ENCODE measurements around the gene TMEM39A.
A peak's percentile ranks its signal among the peaks of the same experiment; 100 is the strongest.

The TMEM39A gene, protein sequence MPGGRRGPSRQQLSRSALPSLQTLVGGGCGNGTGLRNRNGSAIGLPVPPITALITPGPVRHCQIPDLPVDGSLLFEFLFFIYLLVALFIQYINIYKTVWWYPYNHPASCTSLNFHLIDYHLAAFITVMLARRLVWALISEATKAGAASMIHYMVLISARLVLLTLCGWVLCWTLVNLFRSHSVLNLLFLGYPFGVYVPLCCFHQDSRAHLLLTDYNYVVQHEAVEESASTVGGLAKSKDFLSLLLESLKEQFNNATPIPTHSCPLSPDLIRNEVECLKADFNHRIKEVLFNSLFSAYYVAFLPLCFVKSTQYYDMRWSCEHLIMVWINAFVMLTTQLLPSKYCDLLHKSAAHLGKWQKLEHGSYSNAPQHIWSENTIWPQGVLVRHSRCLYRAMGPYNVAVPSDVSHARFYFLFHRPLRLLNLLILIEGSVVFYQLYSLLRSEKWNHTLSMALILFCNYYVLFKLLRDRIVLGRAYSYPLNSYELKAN

DNA sequence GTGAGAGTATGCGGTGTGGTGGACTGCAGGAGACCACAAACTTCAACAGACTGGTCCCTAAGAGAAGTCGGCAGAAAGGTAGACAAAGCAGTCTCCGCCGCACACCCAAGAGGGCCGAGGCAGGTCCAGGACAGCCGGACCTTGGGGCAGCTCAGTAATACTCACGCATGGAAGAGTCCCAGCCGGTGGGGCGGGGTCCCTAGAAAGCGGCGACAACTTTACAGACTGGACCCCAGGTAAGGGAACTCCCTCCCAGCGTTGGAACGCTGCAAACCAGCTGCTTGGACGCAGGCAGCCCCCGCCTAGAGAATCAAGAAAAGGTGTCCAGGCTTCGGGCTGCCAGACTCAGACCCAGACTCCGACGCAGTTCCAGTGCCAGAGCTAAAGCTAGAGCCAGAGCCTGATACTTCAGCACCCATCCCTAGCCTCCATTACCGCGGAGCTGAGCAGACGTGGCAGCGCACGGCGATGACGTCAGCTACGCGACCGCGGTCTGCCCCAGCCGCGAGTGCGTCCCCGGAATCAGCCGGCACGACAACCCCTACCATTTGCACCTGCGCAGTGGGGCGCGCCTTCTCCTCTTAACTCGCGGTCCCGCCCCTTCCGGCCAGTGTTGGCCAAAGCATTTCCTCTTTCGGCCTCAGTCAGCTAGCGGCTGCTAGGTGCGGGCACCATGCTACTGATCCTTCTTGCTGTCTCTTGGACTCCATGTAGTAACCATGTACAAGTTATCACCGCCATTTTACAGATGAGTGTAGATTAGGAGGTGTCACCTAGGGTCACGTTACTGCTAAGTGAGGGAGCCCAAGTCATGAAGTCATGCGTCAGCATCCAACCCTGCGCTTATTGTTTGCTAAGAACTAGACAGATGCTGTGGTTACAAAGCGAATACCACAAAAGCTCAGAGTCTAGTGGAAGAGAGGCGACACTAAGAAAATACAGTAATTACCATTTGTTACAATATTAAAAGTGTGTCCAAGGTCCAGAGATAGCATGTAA is at the start of gene TMEM39A:
TMEM39A (minus strand) TSS at position 445 of the 999 bp plus-strand sequence. CDS start 1,541 bp downstream, outside the sequence.
- peak; percentile 98 for DNase-seq (ENCODE audit: low read depth)

DNA sequence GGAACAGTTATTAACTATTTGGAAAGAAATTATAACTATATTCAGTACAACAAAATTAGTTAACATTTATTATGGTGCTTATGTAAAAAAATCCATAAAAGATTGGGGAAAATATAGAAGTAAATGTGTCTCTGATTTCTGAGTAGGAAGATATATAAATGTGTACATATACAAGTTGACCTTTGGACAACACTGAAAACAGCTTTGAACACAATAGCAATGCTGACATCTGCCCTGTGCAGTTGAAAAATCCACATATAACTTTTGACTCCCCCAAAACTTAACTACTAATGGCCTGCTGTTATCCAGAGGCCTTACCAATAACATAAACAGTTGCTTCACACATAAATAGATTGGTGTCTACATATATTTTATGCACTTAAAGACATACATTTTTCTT is 47.3 kb upstream of the TMEM39A start:
- DNase-seq (ENCODE audit: low read depth), result no peak

DNA sequence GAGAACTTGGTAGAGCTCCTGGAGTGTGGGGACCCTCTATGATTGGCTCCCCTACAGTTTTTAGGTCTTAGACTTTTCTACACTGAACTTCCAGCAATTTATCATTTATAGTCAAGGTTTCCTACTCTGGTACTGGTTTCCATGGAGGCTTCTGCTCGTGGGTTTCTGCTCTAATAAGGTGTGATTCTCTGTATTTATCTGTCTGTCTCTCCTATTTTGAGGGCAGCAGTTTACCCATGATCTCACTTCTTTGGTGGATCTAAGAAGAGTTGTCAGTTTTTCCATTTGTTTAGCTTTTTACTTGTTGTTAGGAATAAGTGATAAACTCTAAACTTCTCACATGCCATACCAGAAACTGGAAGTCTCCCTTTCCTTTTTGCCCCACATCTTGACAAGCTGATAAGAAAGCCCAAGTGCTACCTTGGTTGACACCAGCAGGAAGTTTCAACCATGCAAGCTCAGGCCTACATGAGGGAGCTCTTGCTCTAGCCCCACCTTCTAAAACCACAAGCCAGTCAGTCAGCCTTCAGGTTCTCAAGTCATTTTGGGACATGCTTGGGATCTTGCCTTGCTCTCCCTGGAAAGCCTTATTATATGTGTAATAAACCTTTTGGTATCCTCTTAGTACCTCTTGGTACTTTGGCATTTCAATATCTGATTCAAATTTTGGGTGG is 44.9 kb upstream of the TMEM39A start:
- no peak for DNase-seq (ENCODE audit: low read depth)

DNA sequence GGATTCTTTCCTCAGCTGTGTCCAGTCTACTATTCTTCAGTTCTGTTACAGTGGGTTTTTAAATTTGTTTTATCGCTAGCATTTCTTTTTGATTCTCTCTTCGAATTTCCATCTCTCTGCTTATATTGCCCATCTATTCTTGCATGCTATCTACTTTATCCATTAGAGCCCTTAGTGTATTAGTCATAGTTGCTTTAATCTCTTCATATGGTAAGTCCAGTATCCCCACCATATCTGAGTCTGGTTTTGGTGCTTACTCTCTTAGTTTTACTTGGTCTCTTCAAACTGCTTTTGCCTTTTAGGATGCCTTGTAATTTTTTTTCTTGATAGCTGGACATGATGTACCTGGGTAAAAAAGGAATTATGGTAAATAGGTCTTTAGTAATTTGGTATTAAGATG is 44.0 kb upstream of the TMEM39A start:
- no peak for DNase-seq (ENCODE audit: low read depth)

DNA sequence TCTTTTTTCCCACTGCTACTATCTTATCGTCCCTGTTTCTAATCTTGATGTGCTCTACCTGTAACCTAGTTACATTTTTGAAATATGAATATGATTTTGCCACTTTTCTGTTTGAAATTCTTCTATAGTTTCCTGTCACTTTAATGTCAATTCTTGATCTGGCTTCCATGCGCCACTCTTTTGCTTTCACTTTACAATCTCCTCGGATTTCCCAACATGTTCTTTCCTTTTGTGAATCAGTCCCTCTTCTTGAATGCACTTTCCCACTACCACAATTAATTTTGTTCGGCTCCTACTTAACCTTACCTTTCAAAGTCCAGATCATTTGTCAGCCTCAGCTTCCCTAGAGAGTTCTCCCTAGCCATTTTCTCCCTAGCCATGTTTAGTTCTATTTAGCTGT is 43.2 kb upstream of the TMEM39A start:
- peak; percentile 20 for DNase-seq (ENCODE audit: low read depth)

DNA sequence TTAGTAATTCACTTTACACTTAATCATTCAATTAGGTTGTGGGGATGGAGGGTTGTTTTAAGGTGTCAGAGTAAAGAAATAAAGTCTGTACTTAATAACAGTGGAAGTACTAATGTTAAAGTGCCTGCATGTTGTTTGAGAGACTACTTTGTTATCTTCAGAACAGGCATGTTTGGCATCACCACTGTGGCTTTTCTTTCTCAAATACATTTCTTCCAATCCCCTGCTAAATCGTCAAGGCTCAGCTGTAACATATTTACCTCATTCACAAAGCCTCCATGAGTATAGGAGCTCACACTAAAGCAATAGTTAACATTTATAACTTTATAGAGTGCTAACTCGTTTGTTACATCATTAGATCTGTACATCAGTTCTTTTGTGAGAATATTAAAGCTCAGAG is 37.5 kb upstream of the TMEM39A start:
- DNase-seq (ENCODE audit: low read depth), result no peak

DNA sequence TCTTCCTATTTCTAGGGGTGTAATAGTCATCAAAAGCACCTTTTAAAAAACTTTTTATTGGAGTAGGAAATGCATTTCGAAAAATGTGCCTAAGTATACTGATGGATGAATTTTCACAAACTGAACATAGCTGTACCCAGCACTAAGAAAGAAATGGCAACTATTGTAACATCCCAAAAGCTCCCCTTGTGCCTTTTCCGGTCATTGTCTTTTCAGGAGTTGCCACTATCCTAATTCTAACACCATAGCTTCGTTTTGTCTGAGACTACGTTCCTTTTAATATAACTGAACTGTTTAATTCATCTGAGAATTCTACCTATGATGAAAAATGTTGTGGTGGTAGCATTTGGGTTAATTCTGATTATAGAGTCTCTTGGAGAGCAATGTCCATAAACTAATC is 36.9 kb upstream of the TMEM39A start:
- no peak for DNase-seq (ENCODE audit: low read depth)

DNA sequence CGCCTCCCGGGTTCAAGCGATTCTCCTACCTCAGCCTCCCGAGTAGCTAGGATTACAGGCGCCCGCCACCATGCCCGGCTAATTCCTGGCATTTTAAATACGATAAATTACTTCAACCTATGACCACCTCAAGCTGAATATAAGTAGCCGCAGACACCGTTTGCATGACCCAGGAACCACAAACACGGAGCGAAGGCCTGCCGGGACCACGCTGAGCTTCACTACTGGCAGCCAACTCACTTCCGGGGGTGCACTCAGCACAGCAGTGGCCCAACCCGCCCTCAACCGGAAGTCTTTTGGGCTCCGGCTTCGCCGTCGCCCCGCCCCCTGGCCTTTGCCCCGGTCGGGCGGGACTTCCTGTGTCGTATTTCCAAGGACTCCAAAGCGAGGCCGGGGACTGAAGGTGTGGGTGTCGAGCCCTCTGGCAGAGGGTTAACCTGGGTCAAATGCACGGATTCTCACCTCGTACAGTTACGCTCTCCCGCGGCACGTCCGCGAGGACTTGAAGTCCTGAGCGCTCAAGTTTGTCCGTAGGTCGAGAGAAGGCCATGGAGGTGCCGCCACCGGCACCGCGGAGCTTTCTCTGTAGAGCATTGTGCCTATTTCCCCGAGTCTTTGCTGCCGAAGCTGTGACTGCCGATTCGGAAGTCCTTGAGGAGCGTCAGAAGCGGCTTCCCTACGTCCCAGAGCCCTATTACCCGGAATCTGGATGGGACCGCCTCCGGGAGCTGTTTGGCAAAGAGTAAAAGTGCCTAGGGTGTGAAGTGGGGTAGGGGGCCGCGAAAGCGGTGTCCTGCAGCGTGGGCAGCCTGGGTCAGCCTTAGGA is 35.0 kb upstream of the TMEM39A start, which contains the start of gene TIMMDC1:
TIMMDC1 (plus strand) TSS at position 362 of the 826 bp plus-strand sequence; CDS start at position 549, 187 bp downstream.
- DNase-seq (ENCODE audit: low read depth), result peak; percentile 98

DNA sequence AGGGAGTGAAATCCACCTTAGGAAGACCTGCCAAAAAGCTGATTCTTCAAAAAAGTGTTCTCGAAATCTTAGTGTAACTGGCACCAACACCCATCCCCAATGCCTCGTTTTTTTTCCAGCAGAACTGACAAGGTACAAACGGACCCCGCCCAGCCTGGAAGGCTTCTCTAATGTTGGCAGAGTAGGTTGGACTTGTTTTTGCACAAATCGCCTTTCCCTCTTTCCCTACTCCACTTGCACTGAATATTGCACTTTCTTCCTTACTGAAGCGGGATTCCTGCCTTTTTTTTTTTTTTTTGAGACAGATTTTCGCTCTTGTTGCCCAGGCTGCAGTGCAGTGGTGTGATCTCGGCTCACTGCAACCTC is 34.4 kb upstream of the TMEM39A start:
- peak; percentile 28 for DNase-seq (ENCODE audit: low read depth)

DNA sequence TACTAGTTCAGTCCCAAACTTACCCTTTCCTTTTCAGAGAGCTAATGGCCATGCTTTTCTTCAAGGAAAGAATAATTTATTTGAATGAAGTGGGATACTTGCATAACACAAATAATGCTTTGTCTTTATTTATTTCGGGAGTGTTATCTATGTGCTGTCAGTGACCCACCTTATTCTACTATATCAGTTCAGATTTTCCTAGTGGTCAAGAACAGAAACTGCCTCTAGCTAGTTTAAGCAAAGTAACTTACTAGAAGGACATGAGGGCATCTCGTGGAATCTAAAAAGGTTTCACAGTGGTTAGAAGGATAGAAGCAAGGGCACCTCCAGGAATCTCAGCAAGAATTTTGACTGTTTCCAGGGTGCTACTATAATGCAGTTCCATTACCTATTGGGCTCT is 31.2 kb upstream of the TMEM39A start:
- no peak for DNase-seq (ENCODE audit: low read depth)

DNA sequence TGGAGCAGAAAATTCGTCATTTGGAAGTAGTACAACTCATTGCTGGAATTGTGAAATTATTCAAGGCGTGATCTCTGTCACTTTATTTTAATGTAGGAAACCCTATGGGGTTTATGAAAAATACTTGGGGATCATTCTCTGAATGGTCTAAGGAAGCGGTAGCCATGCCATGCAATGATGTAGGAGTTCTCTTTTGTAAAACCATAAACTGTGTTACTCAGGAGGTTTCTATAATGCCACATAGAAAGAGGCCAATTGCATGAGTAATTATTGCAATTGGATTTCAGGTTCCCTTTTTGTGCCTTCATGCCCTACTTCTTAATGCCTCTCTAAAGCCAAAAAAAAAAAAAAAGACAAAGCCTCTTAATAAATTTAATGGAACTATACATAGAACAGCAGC is 29.4 kb upstream of the TMEM39A start:
- DNase-seq (ENCODE audit: low read depth), result no peak

DNA sequence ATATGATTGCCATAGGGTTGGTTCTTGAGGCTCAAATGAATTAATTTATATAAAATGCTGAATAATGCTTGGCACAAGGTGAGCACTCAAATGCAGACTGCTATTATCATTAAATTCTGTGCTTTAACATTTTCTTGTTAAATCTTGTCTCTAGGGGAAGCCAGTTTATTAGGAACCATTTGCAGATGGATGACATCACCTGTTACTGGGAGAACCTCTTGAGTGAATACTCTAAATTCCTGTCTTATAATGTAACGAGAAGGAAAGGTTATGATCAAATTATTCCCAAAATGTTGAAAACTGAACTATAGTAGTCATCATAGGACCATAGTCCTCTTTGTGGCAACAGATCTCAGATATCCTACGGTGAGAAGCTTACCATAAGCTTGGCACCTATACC is 28.7 kb upstream of the TMEM39A start:
- peak; percentile 26 for DNase-seq (ENCODE audit: low read depth)

DNA sequence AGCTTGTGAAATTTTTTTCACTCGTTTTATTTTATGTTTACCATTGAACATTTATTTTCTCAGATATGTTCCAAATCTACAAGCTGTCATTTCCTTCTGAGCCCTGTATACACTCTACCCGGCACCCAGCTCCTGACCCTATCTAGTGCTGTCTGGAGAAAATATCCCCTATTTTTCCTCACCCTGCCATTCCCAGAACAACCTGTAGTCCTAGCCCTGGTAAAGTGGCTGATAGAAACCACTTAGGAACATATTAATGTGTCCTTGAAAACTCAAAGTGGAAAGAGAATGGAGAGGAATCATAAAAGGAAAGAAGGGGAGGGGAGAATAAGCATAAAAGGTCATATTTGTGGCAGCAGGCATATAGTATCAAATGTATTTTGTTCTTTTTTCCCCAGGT is 26.7 kb upstream of the TMEM39A start:
- DNase-seq (ENCODE audit: low read depth), result no peak

DNA sequence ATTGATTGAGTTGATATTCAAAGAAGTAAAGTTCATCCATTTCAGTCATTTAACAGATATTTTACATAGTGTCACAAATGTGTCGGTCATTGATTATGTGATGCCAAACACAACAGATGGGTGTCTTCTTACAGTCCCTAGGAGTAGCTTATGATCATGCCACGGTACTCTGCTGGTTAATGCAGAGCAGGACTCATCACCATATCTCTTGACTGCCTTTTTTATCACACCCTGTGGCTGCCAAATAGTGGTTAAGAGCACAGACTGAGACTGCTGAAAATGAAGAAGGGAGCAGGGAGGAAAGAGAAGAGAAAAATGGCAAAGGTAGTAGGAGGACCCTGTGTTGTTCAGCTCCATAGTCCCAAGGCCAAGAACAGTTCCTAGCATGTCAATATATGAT is 22.1 kb upstream of the TMEM39A start:
- DNase-seq (ENCODE audit: low read depth), result no peak

DNA sequence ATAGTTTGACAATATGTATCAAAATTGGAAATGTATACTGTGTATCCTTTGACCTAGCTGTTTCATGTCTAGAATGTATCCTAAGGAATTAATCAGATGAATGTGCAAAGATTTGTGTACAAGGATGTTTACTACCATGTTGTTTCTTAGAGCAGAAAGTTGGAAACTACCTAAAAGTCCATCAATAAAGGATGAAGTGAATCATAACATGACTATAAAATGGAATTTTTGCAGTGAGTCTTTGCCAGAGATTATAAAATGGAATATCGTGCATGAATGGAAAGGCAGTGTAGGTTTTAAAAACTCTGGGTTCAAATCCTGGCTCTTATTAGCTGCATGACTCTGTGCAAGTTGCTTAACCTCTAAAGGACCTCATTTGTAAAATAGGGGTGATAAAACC is 19.7 kb upstream of the TMEM39A start:
- no peak for DNase-seq (ENCODE audit: low read depth)

DNA sequence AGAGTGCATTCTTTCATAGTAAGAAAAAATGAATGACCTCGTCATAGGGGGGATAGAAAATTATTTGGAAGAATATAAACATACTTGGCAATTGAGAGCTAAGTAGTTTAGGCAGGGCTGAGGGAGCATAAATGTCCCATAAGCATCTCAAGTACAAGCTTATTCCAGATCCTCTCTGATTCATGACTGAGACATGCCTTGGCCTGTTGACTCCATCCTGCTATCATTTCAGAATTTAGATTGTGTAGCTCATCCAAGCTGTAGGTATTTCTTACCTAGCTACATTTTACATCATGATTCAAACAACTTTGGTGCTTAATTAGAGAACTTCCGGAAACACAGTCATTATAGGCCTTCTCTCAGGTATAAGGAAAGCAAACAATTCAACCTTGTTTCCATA is 17.7 kb upstream of the TMEM39A start:
- peak; percentile 52 for DNase-seq (ENCODE audit: low read depth)

DNA sequence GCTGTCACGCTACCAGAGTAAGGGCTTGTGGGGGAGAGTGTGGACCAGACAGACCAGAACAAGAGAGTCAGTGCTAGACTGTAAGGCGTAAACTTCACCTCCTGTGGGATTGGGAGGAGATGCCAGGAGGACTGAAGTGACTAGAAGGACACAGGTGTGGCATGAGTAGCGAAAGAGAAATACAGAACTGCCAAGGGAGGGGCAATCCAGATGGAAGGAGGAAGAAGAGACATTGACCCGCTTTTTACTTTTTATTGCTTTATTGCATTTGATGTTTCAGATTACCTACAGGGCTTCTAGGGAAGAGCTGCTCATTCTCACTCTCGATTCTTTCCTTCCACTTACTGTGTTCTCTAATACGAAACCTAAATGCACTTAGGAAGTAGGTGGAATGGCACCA is 7.5 kb upstream of the TMEM39A start:
- no peak for DNase-seq (ENCODE audit: low read depth)

DNA sequence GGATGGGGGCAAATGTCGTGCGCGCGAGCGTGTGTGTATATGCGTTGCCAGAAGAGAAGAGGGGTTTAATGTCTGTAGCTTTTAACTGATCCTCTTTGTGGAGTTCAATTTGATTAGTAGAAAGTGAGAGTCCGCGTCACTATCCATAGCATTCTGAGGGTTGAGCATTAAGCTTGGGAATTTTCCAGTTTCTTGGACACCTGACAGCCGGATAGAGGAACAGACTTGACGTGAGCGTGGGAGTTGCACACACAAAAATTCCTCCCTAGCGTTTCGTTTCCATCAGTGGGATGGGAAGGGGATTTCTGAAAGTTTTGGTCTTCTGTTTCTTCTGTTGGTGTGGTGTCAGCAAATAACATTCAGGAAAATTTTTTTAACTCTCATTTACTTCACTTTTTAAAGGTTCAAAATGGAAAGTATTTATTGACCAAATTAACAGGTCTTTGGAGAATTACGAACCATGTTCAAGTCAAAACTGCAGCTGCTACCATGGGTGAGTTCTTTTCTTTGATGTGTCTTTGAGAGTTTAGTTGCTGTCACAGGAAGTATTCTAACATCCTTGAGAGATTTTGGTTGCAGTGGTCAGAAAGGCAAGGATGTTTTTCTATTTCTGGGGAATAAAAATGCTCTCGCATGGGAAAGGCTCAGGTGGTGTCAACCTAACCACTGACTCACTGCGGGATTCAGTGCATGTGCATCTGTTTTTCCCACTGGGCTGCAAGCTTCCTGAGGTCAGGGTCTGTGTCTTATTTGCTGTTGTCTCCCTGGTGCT is 6.2 kb upstream of the TMEM39A start:
- peak; percentile 42 for DNase-seq (ENCODE audit: low read depth)

DNA sequence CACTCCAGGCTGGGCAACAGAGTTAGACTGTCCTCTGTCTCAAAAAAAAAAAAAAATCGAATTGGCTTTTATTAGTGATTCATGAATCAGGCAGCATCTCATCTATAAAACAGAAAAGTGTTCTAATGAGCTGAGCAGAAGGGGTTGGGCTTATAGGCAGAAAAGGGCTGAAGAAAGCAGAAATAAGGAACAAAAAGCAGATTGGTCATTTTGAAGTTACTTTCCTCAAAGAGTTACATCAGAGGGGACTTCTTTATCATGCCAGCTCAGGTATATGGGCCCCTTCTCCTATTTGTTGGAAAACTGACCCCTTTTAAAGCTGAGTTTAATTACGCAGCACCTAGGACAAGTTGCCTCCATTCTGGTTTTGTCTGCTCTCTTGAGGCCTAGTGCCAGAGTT is 4.6 kb upstream of the TMEM39A start:
- no peak for DNase-seq (ENCODE audit: low read depth)

DNA sequence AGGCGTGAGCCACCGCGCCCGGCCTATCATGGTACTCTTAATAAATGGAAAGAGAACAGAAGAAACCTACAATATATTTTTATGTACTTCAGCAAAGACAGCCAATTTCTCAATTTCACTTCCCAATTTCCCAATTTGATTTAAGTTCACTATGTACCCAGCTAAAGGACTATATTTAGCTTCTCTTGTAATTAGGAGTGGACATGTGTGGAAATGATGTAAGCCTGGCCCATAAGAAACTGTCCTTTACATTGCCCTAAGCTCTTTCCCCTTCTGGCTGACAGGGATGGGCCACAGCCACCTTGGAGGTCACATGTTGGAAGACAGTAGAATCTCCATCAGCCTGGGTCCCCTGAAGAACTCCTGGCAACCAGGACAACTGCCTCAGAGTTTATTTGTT is 6.2 kb downstream of the TMEM39A start:
- no peak for DNase-seq (ENCODE audit: low read depth)
